GM18520 (cell line): ENCODE data around the gene TGM6.

Experiments
- ATAC-seq: cut with Tn5 transposase; IDR thresholded peaks from one replicate; pipeline ENCODE4 v1.9.1; 2021; ENCODE audit not compliant: unreplicated experiment

TGM6 gene

GRCh38 chr20:2480381-2480780, 99.7 kb downstream of the TGM6 start:
- no peak for ATAC-seq
